Measurements from ENCODE around the gene IGFLR1. TPM values are rescaled to one million over a fixed set of nuclear protein-coding genes. Genes with fewer than 3 reads are reported as not detected.

IGFLR1 gene
- total and polyA plus RNA-seq, 9 of the 15 experiments (the other 6 are each of a cell fraction or from before 2014, with no cell fraction given), result 1.0 to 14.3 (median 4.6) TPM

GRCh38 chr19:35787227-35787799 is 45.1 kb upstream of the IGFLR1 start:
- ATAC-seq (no peak), DNase-seq (ENCODE audit: extremely low read depth in 1 of 4, low spot score in 3 of 4) (no peak), FAIRE-seq (no peak)
- no peak overlapping the region for H3K9ac ChIP-seq (ENCODE audit: insufficient read depth in 1 of 2, low read depth in 2 of 2, low read length in 2 of 2)
- H3K9me3 ChIP-seq (replicated peaks; ENCODE audit: control insufficient read depth, insufficient read depth, low read depth, low read length), result no peaks in the 10 kb centered on the region
- in situ Hi-C loops (cut with MboI), result no loop called here
- H2AFZ ChIP-seq (ENCODE audit: low read depth, low read length), result no peak overlapping the region
- H3K9me1 ChIP-seq (ENCODE audit: control insufficient read depth, insufficient read depth, low read length), result no peaks in the 10 kb centered on the region
- no peak overlapping the region for H3K4me2 ChIP-seq (ENCODE audit: insufficient read depth, low read length)
- H3K79me2 ChIP-seq (ENCODE audit: control insufficient read depth, insufficient read depth, low read length), result no peaks in the 10 kb centered on the region
- H3K27me3 ChIP-seq (ENCODE audit: control insufficient read depth in 2 of 2, insufficient read depth in 2 of 2, low read length in 2 of 2), result no peaks in the 10 kb centered on the region
- TF ChIP-seq, protein P1, sequence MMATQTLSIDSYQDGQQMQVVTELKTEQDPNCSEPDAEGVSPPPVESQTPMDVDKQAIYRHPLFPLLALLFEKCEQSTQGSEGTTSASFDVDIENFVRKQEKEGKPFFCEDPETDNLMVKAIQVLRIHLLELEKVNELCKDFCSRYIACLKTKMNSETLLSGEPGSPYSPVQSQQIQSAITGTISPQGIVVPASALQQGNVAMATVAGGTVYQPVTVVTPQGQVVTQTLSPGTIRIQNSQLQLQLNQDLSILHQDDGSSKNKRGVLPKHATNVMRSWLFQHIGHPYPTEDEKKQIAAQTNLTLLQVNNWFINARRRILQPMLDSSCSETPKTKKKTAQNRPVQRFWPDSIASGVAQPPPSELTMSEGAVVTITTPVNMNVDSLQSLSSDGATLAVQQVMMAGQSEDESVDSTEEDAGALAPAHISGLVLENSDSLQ (IDR thresholded peaks at IDR 0.05), result no peak
- no peak for TF ChIP-seq KDM1A (IDR thresholded peaks at IDR 0.05)
- TF ChIP-seq, protein P2, sequence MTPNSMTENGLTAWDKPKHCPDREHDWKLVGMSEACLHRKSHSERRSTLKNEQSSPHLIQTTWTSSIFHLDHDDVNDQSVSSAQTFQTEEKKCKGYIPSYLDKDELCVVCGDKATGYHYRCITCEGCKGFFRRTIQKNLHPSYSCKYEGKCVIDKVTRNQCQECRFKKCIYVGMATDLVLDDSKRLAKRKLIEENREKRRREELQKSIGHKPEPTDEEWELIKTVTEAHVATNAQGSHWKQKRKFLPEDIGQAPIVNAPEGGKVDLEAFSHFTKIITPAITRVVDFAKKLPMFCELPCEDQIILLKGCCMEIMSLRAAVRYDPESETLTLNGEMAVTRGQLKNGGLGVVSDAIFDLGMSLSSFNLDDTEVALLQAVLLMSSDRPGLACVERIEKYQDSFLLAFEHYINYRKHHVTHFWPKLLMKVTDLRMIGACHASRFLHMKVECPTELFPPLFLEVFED (CRISPR knock-in tag; conservative IDR thresholded peaks at IDR 0.05), result no peak
- TF ChIP-seq ILF3 (IDR thresholded peaks at IDR 0.05; ENCODE audit: borderline replicate concordance), result no peak
- no peak for TF ChIP-seq ZNF707 (CRISPR knock-in tag; conservative IDR thresholded peaks at IDR 0.05)
- no peak for TF ChIP-seq CBFB (CRISPR knock-in tag; IDR thresholded peaks at IDR 0.05)
- no peak for TF ChIP-seq ADNP (tag; IDR thresholded peaks at IDR 0.05)
- TF ChIP-seq RBM39 (optimal IDR thresholded peaks at IDR 0.05; ENCODE audit: low read depth, low read length), result no peak
- no peak for TF ChIP-seq ESRRA (IDR thresholded peaks at IDR 0.05; ENCODE audit: borderline replicate concordance, low read depth)
- TF ChIP-seq SMARCA4 (IDR thresholded peaks at IDR 0.05), result no peak
- no peak for TF ChIP-seq BMI1 (IDR thresholded peaks at IDR 0.05; ENCODE audit: low read length)
- TF ChIP-seq, protein P3, sequence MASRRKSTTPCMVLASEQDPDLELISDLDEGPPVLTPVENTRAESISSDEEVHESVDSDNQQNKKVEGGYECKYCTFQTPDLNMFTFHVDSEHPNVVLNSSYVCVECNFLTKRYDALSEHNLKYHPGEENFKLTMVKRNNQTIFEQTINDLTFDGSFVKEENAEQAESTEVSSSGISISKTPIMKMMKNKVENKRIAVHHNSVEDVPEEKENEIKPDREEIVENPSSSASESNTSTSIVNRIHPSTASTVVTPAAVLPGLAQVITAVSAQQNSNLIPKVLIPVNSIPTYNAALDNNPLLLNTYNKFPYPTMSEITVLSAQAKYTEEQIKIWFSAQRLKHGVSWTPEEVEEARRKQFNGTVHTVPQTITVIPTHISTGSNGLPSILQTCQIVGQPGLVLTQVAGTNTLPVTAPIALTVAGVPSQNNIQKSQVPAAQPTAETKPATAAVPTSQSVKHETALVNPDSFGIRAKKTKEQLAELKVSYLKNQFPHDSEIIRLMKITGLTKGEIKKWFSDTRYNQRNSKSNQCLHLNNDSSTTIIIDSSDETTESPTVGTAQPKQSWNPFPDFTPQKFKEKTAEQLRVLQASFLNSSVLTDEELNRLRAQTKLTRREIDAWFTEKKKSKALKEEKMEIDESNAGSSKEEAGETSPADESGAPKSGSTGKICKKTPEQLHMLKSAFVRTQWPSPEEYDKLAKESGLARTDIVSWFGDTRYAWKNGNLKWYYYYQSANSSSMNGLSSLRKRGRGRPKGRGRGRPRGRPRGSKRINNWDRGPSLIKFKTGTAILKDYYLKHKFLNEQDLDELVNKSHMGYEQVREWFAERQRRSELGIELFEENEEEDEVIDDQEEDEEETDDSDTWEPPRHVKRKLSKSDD (conservative IDR thresholded peaks at IDR 0.05; ENCODE audit: low read length), result no peak
- no peak for TF ChIP-seq EHMT2 (IDR thresholded peaks at IDR 0.05)
- no peak for TF ChIP-seq NONO (IDR thresholded peaks at IDR 0.05; ENCODE audit: low read depth in 2 of 2, low read length in 1 of 2)
- no peak for TF ChIP-seq ZBTB1 (CRISPR knock-in tag; IDR thresholded peaks at IDR 0.05; ENCODE audit: borderline replicate concordance, low read depth)
- ChIA-PET CTCF (ENCODE audit: low intra/inter-chr PET ratio) (no interaction called here), POLR2A (no interaction called here)
- intact Hi-C loops (cut with micrococcal nuclease), result no loop called here
- WGBS (ENCODE audit: insufficient coverage, low coverage, missing lambda C conversion rate), result 75% methylated on average over 11 of the region's 15 CpGs
- H3K36me3 ChIP-seq (ENCODE audit: control insufficient read depth, insufficient read depth, low read length), result peaks cover 4% of the 10 kb centered on the region; the same call in 1 of the 3 replicates
- BruUV-seq (replicated peaks), result no TSS peak
- peaks cover 0 to 54% of the 10 kb centered on the region in 2 experiments; a peak in 2 of 5 replicates for H3K4me1 ChIP-seq (replicated peaks in 1 of 2; ENCODE audit: control insufficient read depth in 2 of 2, insufficient read depth in 2 of 2, low read length in 2 of 2)
- H4K20me1 ChIP-seq (replicated peaks; ENCODE audit: control insufficient read depth, insufficient read depth, low read length), result no peaks in the 10 kb centered on the region
- H3K4me3 ChIP-seq, result no peak overlapping the region
- no peak overlapping the region for H3K27ac ChIP-seq (ENCODE audit: extremely low read depth, low read depth, low read length)
